ENCODE measurements around the gene LACTBL1.

Gene LACTBL1

GRCh38 chr1:22941257-22941656, 31.4 kb downstream of the LACTBL1 start:
- no peak for DNase-seq

- DNase-seq = no peak
Measured at GRCh38 chr1:22936681-22937080, 36.0 kb downstream of the LACTBL1 start.

GRCh38 chr1:22935433-22935832, 37.2 kb downstream of the LACTBL1 start:
- no peak for DNase-seq

- DNase-seq = no peak
Measured at GRCh38 chr1:22932803-22933470, 39.7 kb downstream of the LACTBL1 start.

GRCh38 chr1:22930240-22930912, 42.3 kb downstream of the LACTBL1 start:
- DNase-seq = no peak

GRCh38 chr1:22925111-22925510, 47.6 kb downstream of the LACTBL1 start:
- no peak for DNase-seq

GRCh38 chr1:22922640-22923039, 50.0 kb downstream of the LACTBL1 start:
- no peak for DNase-seq

- DNase-seq = no peak
Measured at GRCh38 chr1:22921452-22922126, 51.1 kb downstream of the LACTBL1 start.

GRCh38 chr1:22920734-22921451, 51.8 kb downstream of the LACTBL1 start:
- DNase-seq = no peak

GRCh38 chr1:22920026-22920733, 52.5 kb downstream of the LACTBL1 start:
- no peak for DNase-seq

GRCh38 chr1:22919341-22920025, 53.2 kb downstream of the LACTBL1 start:
- DNase-seq = no peak

GRCh38 chr1:22918644-22919043, 54.0 kb downstream of the LACTBL1 start:
- DNase-seq = no peak

- no peak for DNase-seq
Measured at GRCh38 chr1:22917989-22918388, 54.7 kb downstream of the LACTBL1 start.

GRCh38 chr1:22916471-22916820, 56.2 kb downstream of the LACTBL1 start:
- DNase-seq = no peak

- no peak for DNase-seq
Measured at GRCh38 chr1:22915816-22916470, 56.7 kb downstream of the LACTBL1 start.

GRCh38 chr1:22915231-22915630, 57.4 kb downstream of the LACTBL1 start:
- DNase-seq = no peak

GRCh38 chr1:22914633-22915217, 57.9 kb downstream of the LACTBL1 start:
- DNase-seq = no peak

- no peak for DNase-seq
Measured at GRCh38 chr1:22914156-22914555, 58.5 kb downstream of the LACTBL1 start.

GRCh38 chr1:22913421-22914141, 59.1 kb downstream of the LACTBL1 start:
- DNase-seq = no peak

- DNase-seq = no peak
Measured at GRCh38 chr1:22912311-22912710, 60.4 kb downstream of the LACTBL1 start.
